PC-3 (cell line): ENCODE measurements around the gene HSD17B12. TPM values are rescaled to one million over a fixed set of nuclear protein-coding genes. Genes with fewer than 3 reads are reported as not detected.
A peak's percentile ranks its signal among the peaks of the same experiment; 100 is the strongest.

Source experiments
- ATAC-seq: fragments of 200-7000 bp; cut with Tn5 transposase; 2 replicates; pipeline ENCODE4 v1.9.1; 2020; ENCODE audit warnings: mild to moderate bottlenecking, moderate library complexity
- BruUV-seq: library from RNA; stranded (reverse); fragments of 400-500 nt; replicated peaks from 2 replicates; lab custom pipeline; 2021; lab: Mats Ljungman, UMichigan
- CTCF ChIA-PET: fragments of 300-600 bp; sonication (Branson Sonifier 250); formaldehyde crosslinking; loops from one replicate; lab custom pipeline; 2022; ENCODE audit warnings: antibody characterized with exemption; lab: Charles Lee
- POLR2A ChIA-PET: fragments of 300-600 bp; sonication (Branson Sonifier 250); formaldehyde crosslinking; loops from one replicate; lab custom pipeline; 2022; ENCODE audit warnings: antibody characterized with exemption; ENCODE audit not compliant: unreplicated experiment; lab: Charles Lee
- DNase-seq: peaks from one replicate; pipeline ENCODE4 v3.0.0-alpha.2; 2015
- H2AFZ ChIP-seq: fragments of 300-600 bp; sonication (generic); 2 replicates; pipeline ENCODE4 v1.6.0; 2016; ENCODE audit warnings: antibody characterized with exemption, low read length
- H3F3A ChIP-seq: fragments of 300-600 bp; sonication (generic); one replicate; pipeline ENCODE4 v1.6.0; 2017; ENCODE audit warnings: antibody characterized with exemption, low read length, control low read depth, mild to moderate bottlenecking; ENCODE audit not compliant: unreplicated experiment
- H3K27ac ChIP-seq: fragments of 300-600 bp; sonication (generic); 2 replicates; pipeline ENCODE4 v1.5.1; 2016; ENCODE audit warnings: mild to moderate bottlenecking, low read length
- H3K27me3 ChIP-seq: fragments of 300-600 bp; sonication (generic); 2 replicates; pipeline ENCODE4 v1.6.1; 2016; ENCODE audit warnings: low read length, mixed read lengths
- H3K36me3 ChIP-seq: fragments of 300-600 bp; sonication (generic); 2 replicates; pipeline ENCODE4 v1.6.1; 2016; ENCODE audit warnings: low read depth, mixed run types, low read length, mixed read lengths
- H3K4me1 ChIP-seq: fragments of 300-600 bp; sonication (generic); 2 replicates; pipeline ENCODE4 v1.5.1; 2016; ENCODE audit warnings: low read length; ENCODE audit not compliant: insufficient read depth
- H3K4me2 ChIP-seq: fragments of 300-600 bp; sonication (generic); 2 replicates; pipeline ENCODE4 v1.6.0; 2016; ENCODE audit warnings: low read length
- H3K4me3 ChIP-seq: fragments of 300-600 bp; sonication (generic); 2 replicates; pipeline ENCODE4 v1.5.1; 2016; ENCODE audit warnings: mild to moderate bottlenecking, low read length, mixed read lengths
- H3K79me2 ChIP-seq: fragments of 300-600 bp; sonication (generic); 2 replicates; pipeline ENCODE4 v1.6.1; 2017; ENCODE audit warnings: low read length, mixed read lengths
- H3K9ac ChIP-seq: fragments of 300-600 bp; sonication (generic); 2 replicates; pipeline ENCODE4 v1.6.0; 2016; ENCODE audit warnings: mild to moderate bottlenecking, low read length
- H3K9me2 ChIP-seq: fragments of 300-600 bp; sonication (generic); replicated peaks from 2 replicates; pipeline ENCODE4 v1.6.1; 2016; ENCODE audit warnings: mixed run types, low read length, mixed read lengths
- H3K9me3 ChIP-seq: fragments of 300-600 bp; sonication (generic); 2 replicates; pipeline ENCODE4 v1.6.1; 2016; ENCODE audit warnings: low read length, mixed read lengths
- H4K20me1 ChIP-seq: fragments of 300-600 bp; sonication (generic); 2 replicates; pipeline ENCODE4 v1.6.1; 2016; ENCODE audit warnings: low read length, mixed read lengths
- CTCF ChIP-seq: fragments of 300-600 bp; sonication (generic); conservative IDR thresholded peaks from 2 replicates; pipeline ENCODE4 v1.5.1; 2017; ENCODE audit warnings: antibody characterized with exemption, low read depth, mild to moderate bottlenecking, low read length
- EZH2 ChIP-seq: fragments of 300-600 bp; sonication (generic); IDR thresholded peaks from one replicate; pipeline ENCODE4 v1.6.1; 2017; ENCODE audit warnings: antibody characterized with exemption, mild to moderate bottlenecking, low read length; ENCODE audit not compliant: unreplicated experiment
- EZH2phosphoT487 ChIP-seq: fragments of 300-600 bp; sonication (generic); IDR thresholded peaks from 2 replicates; pipeline ENCODE4 v1.6.1; 2018; ENCODE audit warnings: mild to moderate bottlenecking, antibody characterized with exemption, low read length, borderline replicate concordance
- intact Hi-C: fragments of 100-400 bp; cut with micrococcal nuclease; formaldehyde crosslinking; loops from 2 replicates; pipeline ENCODE4 v1.9.0; 2023
- total RNA-seq: library from RNA; depleted of rRNA; stranded (reverse); fragments of >200 nt; gene quantifications from 2 replicates; pipeline ENCODE4 v1.2.3, GENCODE V29; 2014

Gene HSD17B12
- total RNA-seq, 1 experiment from 2014 or later = 77.6 TPM

- BruUV-seq = no TSS peak
- no peaks in the 10 kb centered on the region for H4K20me1 ChIP-seq
- H3K4me2 ChIP-seq = peak within 1 kb of the TSS; percentile 89
- peaks cover 22% of the 10 kb centered on the region for H3K79me2 ChIP-seq
- TF ChIP-seq EZH2phosphoT487 = no peak
- TF ChIP-seq EZH2 = no peak
- TF ChIP-seq CTCF = no peak
- H3K9ac ChIP-seq = peak within 1 kb of the TSS; percentile 90
- H3K36me3 ChIP-seq = peaks cover 10% of the 10 kb centered on the region; the same call in 1 of the 2 replicates
- ATAC-seq (peak; percentile 98), DNase-seq (peak; percentile 91)
- H3K27me3 ChIP-seq = no peaks in the 10 kb centered on the region
- peak within 1 kb of the TSS; percentile 91 for H3K4me3 ChIP-seq
- peak within 1 kb of the TSS; percentile 99 for H2AFZ ChIP-seq
- intact Hi-C loops = loop anchor here (2.0 kb wide), 1 partner anchor 50 kb away; no protein-coding TSS in a partner anchor
- no peaks in the 10 kb centered on the region for H3F3A ChIP-seq
- H3K4me1 ChIP-seq = peaks cover 12% of the 10 kb centered on the region
- H3K9me2 ChIP-seq = no peaks in the 10 kb centered on the region
- no peaks in the 10 kb centered on the region for H3K9me3 ChIP-seq
- ChIA-PET POLR2A (no interaction called here), CTCF (no interaction called here)
- no peak within 1 kb of the TSS for H3K27ac ChIP-seq
These were observed 200.2 kb downstream of the HSD17B12 start, which contains the start of gene ALKBH3 for GRCh38 chr11:43880640-43881159. TSS of gene ALKBH3 (plus strand) at chr11:43880831. CDS start at chr11:43882653, 1,822 bp downstream.

GRCh38 chr11:43892851-43893250, 212.3 kb downstream of the HSD17B12 start:
- H3K9me3 ChIP-seq = no peaks in the 10 kb centered on the region
- no peak overlapping the region for H3K4me3 ChIP-seq
- no peak for ATAC-seq
- no peak for TF ChIP-seq EZH2phosphoT487
- no peak for TF ChIP-seq CTCF
- no peak for TF ChIP-seq EZH2
- H3K27ac ChIP-seq = no peak overlapping the region
- no peak overlapping the region for H3K9ac ChIP-seq
- no peak overlapping the region for H3K4me2 ChIP-seq
- no peaks in the 10 kb centered on the region for H3K79me2 ChIP-seq
- H3K9me2 ChIP-seq = no peaks in the 10 kb centered on the region
- ChIA-PET POLR2A (no interaction called here), CTCF (no interaction called here)
- no peaks in the 10 kb centered on the region for H3K27me3 ChIP-seq
- no peaks in the 10 kb centered on the region for H3K4me1 ChIP-seq
- no peaks in the 10 kb centered on the region for H4K20me1 ChIP-seq
- H3K36me3 ChIP-seq = peaks cover 26% of the 10 kb centered on the region
- intact Hi-C loops = no loop called here
- BruUV-seq = no TSS peak
- no peaks in the 10 kb centered on the region for H3F3A ChIP-seq
- H2AFZ ChIP-seq = no peak overlapping the region
- DNase-seq = no peak

GRCh38 chr11:43894546-43894945, 214.0 kb downstream of the HSD17B12 start:
- intact Hi-C loops = loop anchor here (1.0 to 2.0 kb wide), 2 partner anchors 50 to 143 kb away; no protein-coding TSS in a partner anchor
- Histone ChIP-seq H3K36me3 (peaks cover 26% of the 10 kb centered on the region), H2AFZ (no peak overlapping the region), H3F3A (no peaks in the 10 kb centered on the region), H3K9ac (no peak overlapping the region), H4K20me1 (no peaks in the 10 kb centered on the region), H3K9me2 (no peaks in the 10 kb centered on the region), H3K27me3 (no peaks in the 10 kb centered on the region), H3K79me2 (no peaks in the 10 kb centered on the region), H3K9me3 (no peaks in the 10 kb centered on the region), H3K27ac (peak overlapping the region; percentile 34; the same call in 1 of the 2 replicates), H3K4me1 (no peaks in the 10 kb centered on the region), H3K4me2 (no peak overlapping the region), H3K4me3 (no peak overlapping the region)
- CTCF ChIA-PET = no interaction called here
- BruUV-seq = no TSS peak
- DNase-seq = peak; percentile 46
- no peak for TF ChIP-seq CTCF
- TF ChIP-seq EZH2phosphoT487 = no peak
- POLR2A ChIA-PET = no interaction called here
- no peak; the same call in 1 of the 2 replicates for ATAC-seq
